GM10266 (cell line): ENCODE results near the gene RFC1.
A peak's percentile ranks its signal among the peaks of the same experiment; 100 is the strongest.
"Not testable (repeated sequence)": the region's sequence is repeated elsewhere in the genome, so short reads cannot be mapped to it uniquely, and the experiment has no call there.

Experiments
- DNase-seq: peaks from one replicate; pipeline ENCODE4 v3.0.0; 2012; ENCODE audit errors: extremely low spot score
- CTCF ChIP-seq: IDR thresholded peaks from 2 replicates; pipeline ENCODE4 v1.5.1; 2012; ENCODE audit warnings: mild to moderate bottlenecking, low read depth; ENCODE audit not compliant: control insufficient read depth, insufficient read depth; ENCODE audit errors: missing control alignments

RFC1 gene

GRCh38 chr4:39363773-39364393 is 2.3 kb downstream of the RFC1 start:
- TF ChIP-seq CTCF = no peak
- no peak for DNase-seq

- no peak for DNase-seq
- no peak for TF ChIP-seq CTCF
These were observed 3.3 kb downstream of the RFC1 start for GRCh38 chr4:39362827-39363226.

DNA sequence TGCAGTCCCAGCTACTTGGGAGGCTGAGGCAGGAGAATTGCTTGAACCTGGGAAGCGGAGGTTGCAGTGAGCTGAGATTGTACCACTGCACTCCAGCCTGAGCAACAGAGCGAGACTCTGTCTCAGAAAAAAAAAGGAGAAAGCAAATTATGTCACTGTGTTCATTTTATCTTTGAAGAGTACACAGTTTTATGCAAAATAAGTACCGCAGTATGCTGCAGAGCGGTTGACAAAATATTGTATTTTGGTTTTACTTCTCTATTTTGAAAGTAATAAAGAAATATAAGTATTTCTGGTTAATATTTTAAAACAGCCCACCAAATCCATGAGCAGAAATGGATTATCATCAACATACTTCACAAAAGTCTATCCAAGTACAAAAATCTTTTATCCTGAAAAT is 5.6 kb downstream of the RFC1 start:
- not testable (repeated sequence) for DNase-seq

DNA sequence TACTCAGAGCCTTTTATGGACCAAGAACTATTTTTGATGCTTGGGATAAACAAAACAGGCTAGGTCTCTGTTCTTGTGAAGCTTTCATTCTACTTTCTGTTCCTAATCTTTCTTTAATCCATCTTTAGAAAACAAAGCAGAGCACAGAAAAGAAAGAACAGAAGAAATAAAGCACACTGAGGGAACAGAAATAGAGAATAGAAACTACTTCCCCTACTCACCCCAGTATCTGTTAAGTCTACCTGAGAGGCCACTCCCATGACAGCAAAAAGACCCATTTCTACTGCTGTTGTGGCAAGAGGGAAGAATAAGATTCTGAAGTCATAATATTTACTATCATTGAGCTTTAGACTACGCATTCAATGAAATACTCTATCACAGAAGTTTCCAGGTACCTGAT is 9.2 kb downstream of the RFC1 start:
- peak; percentile 36 for DNase-seq
- no peak for TF ChIP-seq CTCF

DNA sequence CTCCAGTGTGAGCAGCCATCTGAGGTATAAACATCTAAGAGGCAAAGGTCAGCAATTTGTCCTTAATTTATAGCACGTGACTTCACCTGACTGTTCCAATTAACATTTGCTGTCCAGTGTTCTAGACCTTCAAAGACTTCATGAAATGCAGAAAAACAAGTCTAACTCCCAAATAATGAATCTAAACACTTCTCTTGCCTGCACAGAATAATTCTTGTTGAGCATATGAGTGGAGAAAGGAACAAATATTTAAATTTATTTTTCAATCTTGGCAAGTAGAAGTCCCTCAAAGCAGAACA is 12.0 kb downstream of the RFC1 start:
- no peak for TF ChIP-seq CTCF
- DNase-seq = no peak

- peak; percentile 58 for DNase-seq
- TF ChIP-seq CTCF = no peak
These were observed 12.5 kb downstream of the RFC1 start for GRCh38 chr4:39353478-39354253.

- not testable (repeated sequence) for DNase-seq
These were observed 13.0 kb downstream of the RFC1 start for GRCh38 chr4:39353149-39353477.

DNA sequence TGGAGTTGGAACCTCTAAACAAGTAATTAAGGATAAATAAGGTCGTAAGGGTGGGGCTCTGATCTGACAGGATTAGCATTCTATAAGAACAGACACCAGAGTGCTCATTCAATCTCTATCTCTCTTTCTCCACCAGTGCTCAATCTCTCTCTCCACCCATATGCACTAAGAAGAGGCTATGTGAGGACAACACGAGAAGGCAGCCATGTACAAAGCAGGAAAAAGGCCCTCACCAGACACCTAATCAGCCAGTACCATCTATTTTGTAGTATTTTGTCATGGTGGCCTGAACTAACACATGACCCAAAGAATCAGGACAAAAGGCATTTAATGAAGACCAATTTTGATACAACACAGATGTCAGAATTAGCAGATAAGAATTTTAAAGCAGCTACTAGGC is 16.8 kb downstream of the RFC1 start:
- DNase-seq = no peak
- TF ChIP-seq CTCF = no peak
